HCT116 (cell line): ENCODE results near the gene FGFBP1. TPM values are rescaled to one million over a fixed set of nuclear protein-coding genes. Genes with fewer than 3 reads are reported as not detected.

Experiments
- ATAC-seq: fragments of 200-7000 bp; cut with Tn5 transposase; 2 replicates; pipeline ENCODE4 v1.9.1; 2020; ENCODE audit warnings: mild to moderate bottlenecking, moderate library complexity
- BruUV-seq: library from RNA; stranded (reverse); fragments of 400-500 nt; replicated peaks from 2 replicates; lab custom pipeline; 2021; lab: Mats Ljungman, UMichigan
- CTCF ChIA-PET: fragments of 300-600 bp; sonication (Branson Sonifier 250); formaldehyde crosslinking; loops from one replicate; lab custom pipeline; 2021; ENCODE audit warnings: antibody characterized with exemption; lab: Charles Lee
- POLR2A ChIA-PET: fragments of 300-600, 350-600 bp; sonication (Branson Sonifier 250); formaldehyde crosslinking; loops from one replicate; lab custom pipeline; 2021; ENCODE audit warnings: antibody characterized with exemption; lab: Charles Lee
- RAD21 ChIA-PET, 2 experiments: fragments of 300-600 bp; sonication (Branson Sonifier 250); formaldehyde crosslinking; loops; one replicate each; lab custom pipeline; 2023; ENCODE audit warnings: low total read pairs in 2 of 2; ENCODE audit not compliant: uncharacterized antibody in 2 of 2, unreplicated experiment in 2 of 2, low non-redundant PET in 1 of 2; lab: Charles Lee
- DNase-seq: peaks from one replicate; pipeline ENCODE4 v3.0.0-alpha.2; 2010; ENCODE audit warnings: low read depth, low spot score
- H2AFZ ChIP-seq: fragments of 200-600 bp; shearing (Covaris generic), sonication (generic); 2 replicates; pipeline ENCODE4 v1.6.1; 2017; ENCODE audit warnings: low read depth, mixed run types, mixed read lengths, antibody characterized with exemption, low read length; ENCODE audit not compliant: poor library complexity, severe bottlenecking
- H3K27ac ChIP-seq: 2 replicates; pipeline ENCODE4 v1.5.1; 2012; ENCODE audit warnings: low read depth, low read length
- H3K27me3 ChIP-seq: fragments of 200-600 bp; sonication (generic); 2 replicates; pipeline ENCODE4 v1.6.1; 2016; ENCODE audit warnings: mixed run types, low read length, mixed read lengths; ENCODE audit not compliant: insufficient read depth
- H3K36me3 ChIP-seq, 2 experiments: fragments of 200-500 bp in 1 of 2; fragments of 200-600 bp in 1 of 2; sonication (Bioruptor generic) in 1 of 2; sonication (generic) in 1 of 2; 2 replicates each; pipeline versions ENCODE4 v1.5.1 to v1.6.1; 2014 to 2016; ENCODE audit warnings: low read length in 2 of 2, inconsistent platforms in 1 of 2, mixed read lengths in 1 of 2, mixed run types in 1 of 2; ENCODE audit not compliant: insufficient read depth in 2 of 2, control insufficient read depth in 1 of 2
- H3K4me1 ChIP-seq, 2 experiments: fragments of 200-600 bp in 1 of 2; sonication (generic) in 1 of 2; 2 replicates each; pipeline versions ENCODE4 v1.5.1 to v1.6.1; 2012 to 2017; ENCODE audit warnings: low read length in 2 of 2, inconsistent platforms in 1 of 2, mild to moderate bottlenecking in 1 of 2, mixed read lengths in 1 of 2, mixed run types in 1 of 2, moderate library complexity in 1 of 2; ENCODE audit not compliant: insufficient read depth in 2 of 2, control insufficient read depth in 1 of 2
- H3K4me2 ChIP-seq: fragments of 200-600 bp; sonication (generic); 2 replicates; pipeline ENCODE4 v1.6.1; 2017; ENCODE audit warnings: mixed run types, low read length, mixed read lengths
- H3K4me3 ChIP-seq, 2 experiments: fragments of 200-600 bp in 1 of 2; sonication (generic) in 1 of 2; replicated peaks in 1 of 2; 2 replicates each; pipeline ENCODE4 v1.5.1; 2011 to 2016; ENCODE audit warnings: low read length in 2 of 2, control low read depth in 1 of 2, low read depth in 1 of 2, mild to moderate bottlenecking in 1 of 2, mixed read lengths in 1 of 2, mixed run types in 1 of 2
- H3K79me2 ChIP-seq: fragments of 200-600 bp; sonication (generic); 2 replicates; pipeline ENCODE4 v1.6.1; 2017; ENCODE audit warnings: mild to moderate bottlenecking, mixed run types, low read length, moderate library complexity, mixed read lengths; ENCODE audit not compliant: insufficient read depth
- H3K9ac ChIP-seq: fragments of 200-600 bp; sonication (generic); 2 replicates; pipeline ENCODE4 v1.6.1; 2016; ENCODE audit warnings: low read length, mixed read lengths
- H3K9me2 ChIP-seq: fragments of 200-600 bp; sonication (generic), shearing (Covaris generic); 2 replicates; pipeline ENCODE4 v1.6.1; 2017; ENCODE audit warnings: mixed run types, mild to moderate bottlenecking, moderate library complexity; ENCODE audit not compliant: insufficient read depth
- H3K9me3 ChIP-seq, 2 experiments: fragments of 200-500 bp in 1 of 2; fragments of 200-600 bp in 1 of 2; sonication (Bioruptor generic) in 1 of 2; sonication (generic) in 1 of 2; 2 replicates each; pipeline ENCODE4 v1.6.1; 2014 to 2017; ENCODE audit warnings: low read length in 2 of 2, mixed read lengths in 2 of 2, inconsistent platforms in 1 of 2, low read depth in 1 of 2, mild to moderate bottlenecking in 1 of 2, mixed run types in 1 of 2, moderate library complexity in 1 of 2; ENCODE audit not compliant: control insufficient read depth in 1 of 2, insufficient read depth in 1 of 2
- H4K20me1 ChIP-seq: fragments of 200-600 bp; sonication (generic), shearing (Covaris generic); 2 replicates; pipeline ENCODE4 v1.6.1; 2017; ENCODE audit warnings: mixed run types, mild to moderate bottlenecking, moderate library complexity; ENCODE audit not compliant: insufficient read depth
- CBX3 ChIP-seq: IDR thresholded peaks from 2 replicates; pipeline ENCODE4 v1.6.1; 2012; ENCODE audit warnings: low read depth
- CEBPB ChIP-seq: IDR thresholded peaks from 2 replicates; pipeline ENCODE4 v1.6.1; 2012; ENCODE audit warnings: low read depth
- EGR1 ChIP-seq: IDR thresholded peaks from 2 replicates; pipeline ENCODE4 v1.6.1; 2012; ENCODE audit warnings: low read depth
- EZH2 ChIP-seq: fragments of 200-600 bp; sonication (generic); IDR thresholded peaks from 2 replicates; pipeline ENCODE4 v1.6.1; 2017; ENCODE audit warnings: antibody characterized with exemption, mixed run types
- EZH2phosphoT487 ChIP-seq: fragments of 200-600 bp; IDR thresholded peaks from 2 replicates; pipeline ENCODE4 v1.6.1; 2018; ENCODE audit warnings: antibody characterized with exemption, borderline replicate concordance
- FOSL1 ChIP-seq: IDR thresholded peaks from 2 replicates; pipeline ENCODE4 v1.6.1; 2012; ENCODE audit warnings: low read depth
- JUND ChIP-seq: IDR thresholded peaks from 2 replicates; pipeline ENCODE4 v1.6.1; 2012
- RAD21 ChIP-seq: IDR thresholded peaks from 2 replicates; pipeline ENCODE4 v1.6.1; 2012; ENCODE audit warnings: low read depth, mild to moderate bottlenecking
- SIN3A ChIP-seq: IDR thresholded peaks from 2 replicates; pipeline ENCODE4 v1.6.1; 2012; ENCODE audit warnings: low read depth
- SP1 ChIP-seq: IDR thresholded peaks from 2 replicates; pipeline ENCODE4 v1.6.1; 2012; ENCODE audit warnings: low read depth
- TCF7L2 ChIP-seq: IDR thresholded peaks from 2 replicates; pipeline ENCODE4 v1.7.0; 2011; ENCODE audit warnings: borderline replicate concordance, inconsistent platforms; ENCODE audit not compliant: insufficient read depth, insufficient read length; ENCODE audit errors: extremely low read depth
- YY1 ChIP-seq: IDR thresholded peaks from 2 replicates; pipeline ENCODE4 v1.6.1; 2011; ENCODE audit warnings: low read length, low read depth, moderate library complexity, mild to moderate bottlenecking; ENCODE audit not compliant: insufficient replicate concordance; ENCODE audit errors: extremely low read depth
- ZFX ChIP-seq: fragments of 450-650 bp; IDR thresholded peaks from 2 replicates; pipeline ENCODE4 v1.6.1; 2017
- intact Hi-C: fragments of 100-400 bp; cut with micrococcal nuclease; formaldehyde crosslinking; loops from 2 replicates; pipeline ENCODE4 v1.10.0; 2022
- total RNA-seq: library from RNA; stranded (reverse); gene quantifications from one replicate; pipeline ENCODE4 v1.2.1, GENCODE V29; 2021; ENCODE audit not compliant: unreplicated experiment
- TF ChIP-seq, protein P1 (sequence below): IDR thresholded peaks from 2 replicates; pipeline ENCODE4 v1.6.1; 2011; ENCODE audit warnings: mild to moderate bottlenecking, low read length, moderate library complexity; ENCODE audit not compliant: insufficient replicate concordance; ENCODE audit errors: extremely low read depth
- TF ChIP-seq, protein P2 (sequence below): IDR thresholded peaks from 2 replicates; pipeline ENCODE4 v1.6.1; 2012
- TF ChIP-seq, protein P3 (sequence below): IDR thresholded peaks from 2 replicates; pipeline ENCODE4 v1.6.1; 2012; ENCODE audit warnings: low read depth
- TF ChIP-seq, protein P4 (sequence below): IDR thresholded peaks from 2 replicates; pipeline ENCODE4 v1.6.1; 2012
- TF ChIP-seq, protein P5 (sequence below), 3 experiments: fragments of 200-600 bp in 1 of 3; sonication (generic) in 1 of 3; IDR thresholded peaks in 2 of 3; conservative IDR thresholded peaks in 1 of 3; 2 replicates each; pipeline ENCODE4 v1.5.1; 2012 to 2017; ENCODE audit warnings: low read depth in 2 of 3, low read length in 2 of 3, antibody characterized with exemption in 1 of 3, borderline replicate concordance in 1 of 3, control low read depth in 1 of 3, mild to moderate bottlenecking in 1 of 3, mixed read lengths in 1 of 3, mixed run types in 1 of 3, moderate library complexity in 1 of 3; ENCODE audit not compliant: insufficient read depth in 1 of 3

Gene FGFBP1
- total RNA-seq, 1 experiment from 2014 or later = 8.7 TPM

DNA sequence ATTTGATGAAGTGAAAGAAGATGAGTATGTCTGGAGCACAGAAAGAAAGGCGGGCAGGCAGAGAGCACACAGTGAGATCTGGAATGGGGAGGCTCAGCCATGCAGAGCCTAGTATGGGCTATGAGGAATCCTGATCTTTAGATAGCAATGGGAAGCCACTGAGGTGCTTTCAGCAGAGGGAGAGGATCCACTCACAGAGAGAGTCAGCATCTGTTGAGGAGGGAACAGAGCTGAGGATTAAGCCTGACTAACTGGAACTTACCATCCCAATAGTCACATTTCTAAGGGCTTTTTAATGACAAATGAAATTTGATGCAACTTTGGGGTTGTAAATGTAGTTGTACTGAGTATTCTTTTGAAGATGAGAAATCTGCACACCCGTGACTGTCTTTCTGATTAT is 45.1 kb upstream of the FGFBP1 start (continued):
- no peak for TF ChIP-seq EZH2
- no peak for TF ChIP-seq CBX3
- TF ChIP-seq, all 23 proteins: peak for 0

DNA sequence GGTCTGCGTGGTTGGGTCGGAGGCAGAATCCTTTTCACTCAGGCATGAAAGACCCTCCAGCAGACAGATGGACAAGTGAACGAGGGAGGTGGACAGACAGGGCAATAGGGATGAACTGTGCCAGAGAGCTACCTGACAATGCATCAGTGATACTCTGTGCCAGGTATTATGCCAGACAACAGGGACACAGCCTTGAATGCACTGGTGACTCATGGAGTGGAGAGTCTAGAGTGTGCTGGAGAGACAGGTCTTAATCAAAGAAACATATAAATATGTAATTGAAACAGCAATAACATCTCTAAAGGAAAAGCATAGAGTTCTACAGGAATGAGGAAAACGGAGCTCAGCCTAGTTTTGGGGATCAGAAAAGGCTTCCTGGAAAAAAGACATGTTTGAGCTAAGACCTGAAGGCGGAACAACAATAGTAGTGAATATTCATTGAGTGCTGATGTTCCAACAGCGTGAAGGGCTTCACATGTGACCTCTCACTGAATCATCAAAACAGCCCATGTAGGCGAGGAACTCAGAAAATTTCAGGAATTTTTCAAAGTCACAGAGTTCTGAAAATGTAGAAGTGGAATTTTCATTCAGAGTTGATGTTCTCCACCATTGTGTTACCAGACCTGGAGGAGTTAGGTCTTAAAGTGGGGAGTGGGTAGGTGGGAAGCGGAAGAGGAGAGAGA is 44.4 kb upstream of the FGFBP1 start:
- H3K36me3 ChIP-seq = peaks cover 0 to 3% of the 10 kb centered on the region in 2 experiments; a peak in 1 of 4 replicates
- H2AFZ ChIP-seq = no peak overlapping the region
- RAD21 ChIA-PET = no interaction called here
- H3K9me2 ChIP-seq = no peaks in the 10 kb centered on the region
- no peaks in the 10 kb centered on the region for H3K4me1 ChIP-seq
- intact Hi-C loops = no loop called here
- H3K9me3 ChIP-seq = no peaks in the 10 kb centered on the region
- no TSS peak for BruUV-seq
- no peak for DNase-seq
- no peak overlapping the region for H3K4me3 ChIP-seq
- POLR2A ChIA-PET = no interaction called here
- CTCF ChIA-PET = no interaction called here
- H4K20me1 ChIP-seq = no peaks in the 10 kb centered on the region
- TF ChIP-seq FOSL1 = no peak
- TF ChIP-seq, protein P1, sequence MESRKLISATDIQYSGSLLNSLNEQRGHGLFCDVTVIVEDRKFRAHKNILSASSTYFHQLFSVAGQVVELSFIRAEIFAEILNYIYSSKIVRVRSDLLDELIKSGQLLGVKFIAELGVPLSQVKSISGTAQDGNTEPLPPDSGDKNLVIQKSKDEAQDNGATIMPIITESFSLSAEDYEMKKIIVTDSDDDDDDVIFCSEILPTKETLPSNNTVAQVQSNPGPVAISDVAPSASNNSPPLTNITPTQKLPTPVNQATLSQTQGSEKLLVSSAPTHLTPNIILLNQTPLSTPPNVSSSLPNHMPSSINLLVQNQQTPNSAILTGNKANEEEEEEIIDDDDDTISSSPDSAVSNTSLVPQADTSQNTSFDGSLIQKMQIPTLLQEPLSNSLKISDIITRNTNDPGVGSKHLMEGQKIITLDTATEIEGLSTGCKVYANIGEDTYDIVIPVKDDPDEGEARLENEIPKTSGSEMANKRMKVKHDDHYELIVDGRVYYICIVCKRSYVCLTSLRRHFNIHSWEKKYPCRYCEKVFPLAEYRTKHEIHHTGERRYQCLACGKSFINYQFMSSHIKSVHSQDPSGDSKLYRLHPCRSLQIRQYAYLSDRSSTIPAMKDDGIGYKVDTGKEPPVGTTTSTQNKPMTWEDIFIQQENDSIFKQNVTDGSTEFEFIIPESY = no peak
- TF ChIP-seq, protein P2, sequence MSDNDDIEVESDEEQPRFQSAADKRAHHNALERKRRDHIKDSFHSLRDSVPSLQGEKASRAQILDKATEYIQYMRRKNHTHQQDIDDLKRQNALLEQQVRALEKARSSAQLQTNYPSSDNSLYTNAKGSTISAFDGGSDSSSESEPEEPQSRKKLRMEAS = no peak
- TF ChIP-seq, protein P3, sequence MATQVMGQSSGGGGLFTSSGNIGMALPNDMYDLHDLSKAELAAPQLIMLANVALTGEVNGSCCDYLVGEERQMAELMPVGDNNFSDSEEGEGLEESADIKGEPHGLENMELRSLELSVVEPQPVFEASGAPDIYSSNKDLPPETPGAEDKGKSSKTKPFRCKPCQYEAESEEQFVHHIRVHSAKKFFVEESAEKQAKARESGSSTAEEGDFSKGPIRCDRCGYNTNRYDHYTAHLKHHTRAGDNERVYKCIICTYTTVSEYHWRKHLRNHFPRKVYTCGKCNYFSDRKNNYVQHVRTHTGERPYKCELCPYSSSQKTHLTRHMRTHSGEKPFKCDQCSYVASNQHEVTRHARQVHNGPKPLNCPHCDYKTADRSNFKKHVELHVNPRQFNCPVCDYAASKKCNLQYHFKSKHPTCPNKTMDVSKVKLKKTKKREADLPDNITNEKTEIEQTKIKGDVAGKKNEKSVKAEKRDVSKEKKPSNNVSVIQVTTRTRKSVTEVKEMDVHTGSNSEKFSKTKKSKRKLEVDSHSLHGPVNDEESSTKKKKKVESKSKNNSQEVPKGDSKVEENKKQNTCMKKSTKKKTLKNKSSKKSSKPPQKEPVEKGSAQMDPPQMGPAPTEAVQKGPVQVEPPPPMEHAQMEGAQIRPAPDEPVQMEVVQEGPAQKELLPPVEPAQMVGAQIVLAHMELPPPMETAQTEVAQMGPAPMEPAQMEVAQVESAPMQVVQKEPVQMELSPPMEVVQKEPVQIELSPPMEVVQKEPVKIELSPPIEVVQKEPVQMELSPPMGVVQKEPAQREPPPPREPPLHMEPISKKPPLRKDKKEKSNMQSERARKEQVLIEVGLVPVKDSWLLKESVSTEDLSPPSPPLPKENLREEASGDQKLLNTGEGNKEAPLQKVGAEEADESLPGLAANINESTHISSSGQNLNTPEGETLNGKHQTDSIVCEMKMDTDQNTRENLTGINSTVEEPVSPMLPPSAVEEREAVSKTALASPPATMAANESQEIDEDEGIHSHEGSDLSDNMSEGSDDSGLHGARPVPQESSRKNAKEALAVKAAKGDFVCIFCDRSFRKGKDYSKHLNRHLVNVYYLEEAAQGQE = no peak
- TF ChIP-seq, protein P4, sequence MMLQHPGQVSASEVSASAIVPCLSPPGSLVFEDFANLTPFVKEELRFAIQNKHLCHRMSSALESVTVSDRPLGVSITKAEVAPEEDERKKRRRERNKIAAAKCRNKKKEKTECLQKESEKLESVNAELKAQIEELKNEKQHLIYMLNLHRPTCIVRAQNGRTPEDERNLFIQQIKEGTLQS = no peak
- no peak for TF ChIP-seq RAD21
- TF ChIP-seq CEBPB = no peak
- no peak for TF ChIP-seq SIN3A
- TF ChIP-seq YY1 = no peak
- TF ChIP-seq SP1 = no peak
- TF ChIP-seq JUND = no peak
- TF ChIP-seq, protein P5, sequence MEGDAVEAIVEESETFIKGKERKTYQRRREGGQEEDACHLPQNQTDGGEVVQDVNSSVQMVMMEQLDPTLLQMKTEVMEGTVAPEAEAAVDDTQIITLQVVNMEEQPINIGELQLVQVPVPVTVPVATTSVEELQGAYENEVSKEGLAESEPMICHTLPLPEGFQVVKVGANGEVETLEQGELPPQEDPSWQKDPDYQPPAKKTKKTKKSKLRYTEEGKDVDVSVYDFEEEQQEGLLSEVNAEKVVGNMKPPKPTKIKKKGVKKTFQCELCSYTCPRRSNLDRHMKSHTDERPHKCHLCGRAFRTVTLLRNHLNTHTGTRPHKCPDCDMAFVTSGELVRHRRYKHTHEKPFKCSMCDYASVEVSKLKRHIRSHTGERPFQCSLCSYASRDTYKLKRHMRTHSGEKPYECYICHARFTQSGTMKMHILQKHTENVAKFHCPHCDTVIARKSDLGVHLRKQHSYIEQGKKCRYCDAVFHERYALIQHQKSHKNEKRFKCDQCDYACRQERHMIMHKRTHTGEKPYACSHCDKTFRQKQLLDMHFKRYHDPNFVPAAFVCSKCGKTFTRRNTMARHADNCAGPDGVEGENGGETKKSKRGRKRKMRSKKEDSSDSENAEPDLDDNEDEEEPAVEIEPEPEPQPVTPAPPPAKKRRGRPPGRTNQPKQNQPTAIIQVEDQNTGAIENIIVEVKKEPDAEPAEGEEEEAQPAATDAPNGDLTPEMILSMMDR (IDR thresholded peaks at IDR 0.05 in 2 of 3, conservative IDR thresholded peaks at IDR 0.05 in 1 of 3; ENCODE audit: borderline replicate concordance in 1 of 3, insufficient read depth in 1 of 3, low read depth in 2 of 3, low read length in 2 of 3) = no peak
- TF ChIP-seq EZH2 = no peak
- no peak for TF ChIP-seq EZH2phosphoT487
- no peak for TF ChIP-seq ZFX
- no peak for TF ChIP-seq EGR1
- no peak for TF ChIP-seq TCF7L2
- no peak for ATAC-seq
- no peaks in the 10 kb centered on the region for H3K79me2 ChIP-seq
- no peak overlapping the region for H3K9ac ChIP-seq
- no peak overlapping the region for H3K4me2 ChIP-seq
- H3K27ac ChIP-seq = no peak overlapping the region
- H3K27me3 ChIP-seq = no peaks in the 10 kb centered on the region
